RWPE2 (cell line): ENCODE measurements around the gene KRTAP4-8.
"Not testable (repeated sequence)": the region's sequence is repeated elsewhere in the genome, so short reads cannot be mapped to it uniquely, and the experiment has no call there.

Experiments
- ATAC-seq: fragments of 200-7000 bp; cut with Tn5 transposase; 3 replicates; pipeline ENCODE4 v1.9.1; 2021; ENCODE audit warnings: low read depth
- DNase-seq: peaks from one replicate; pipeline ENCODE4 v3.0.0-alpha.2; 2020; ENCODE audit warnings: low spot score
- H3K27ac ChIP-seq: fragments of 450-650 bp; 2 replicates; pipeline ENCODE4 v1.5.1; 2017; ENCODE audit warnings: mild to moderate bottlenecking; ENCODE audit not compliant: poor library complexity, severe bottlenecking
- H3K27me3 ChIP-seq: fragments of 250-450 bp; sonication (Bioruptor Pico); 2 replicates; pipeline ENCODE4 v1.5.1; 2021; ENCODE audit warnings: mild to moderate bottlenecking, moderate library complexity; ENCODE audit not compliant: insufficient read depth, poor library complexity, severe bottlenecking
- H3K36me3 ChIP-seq: fragments of 250-450 bp; sonication (Bioruptor Pico); 2 replicates; pipeline ENCODE4 v1.5.1; 2020; ENCODE audit warnings: low read depth, mild to moderate bottlenecking, moderate library complexity
- H3K4me1 ChIP-seq: fragments of 250-450 bp; sonication (Bioruptor Pico); 2 replicates; pipeline ENCODE4 v1.5.1; 2021; ENCODE audit warnings: mild to moderate bottlenecking, moderate library complexity; ENCODE audit not compliant: insufficient read depth, poor library complexity, severe bottlenecking
- H3K4me3 ChIP-seq: fragments of 250-450 bp; sonication (Bioruptor Pico); 2 replicates; pipeline ENCODE4 v1.5.1; 2021; ENCODE audit warnings: mild to moderate bottlenecking, moderate library complexity; ENCODE audit not compliant: severe bottlenecking
- H3K9me3 ChIP-seq: fragments of 250-450 bp; sonication (Bioruptor Pico); 2 replicates; pipeline ENCODE4 v1.5.1; 2021; ENCODE audit warnings: mild to moderate bottlenecking, moderate library complexity; ENCODE audit not compliant: severe bottlenecking
- TF ChIP-seq, protein P1 (sequence below): fragments of 450-650 bp; IDR thresholded peaks from one replicate; pipeline ENCODE4 v1.5.1; 2017; ENCODE audit warnings: mild to moderate bottlenecking, moderate library complexity; ENCODE audit not compliant: poor library complexity, severe bottlenecking

KRTAP4-8 gene

DNA sequence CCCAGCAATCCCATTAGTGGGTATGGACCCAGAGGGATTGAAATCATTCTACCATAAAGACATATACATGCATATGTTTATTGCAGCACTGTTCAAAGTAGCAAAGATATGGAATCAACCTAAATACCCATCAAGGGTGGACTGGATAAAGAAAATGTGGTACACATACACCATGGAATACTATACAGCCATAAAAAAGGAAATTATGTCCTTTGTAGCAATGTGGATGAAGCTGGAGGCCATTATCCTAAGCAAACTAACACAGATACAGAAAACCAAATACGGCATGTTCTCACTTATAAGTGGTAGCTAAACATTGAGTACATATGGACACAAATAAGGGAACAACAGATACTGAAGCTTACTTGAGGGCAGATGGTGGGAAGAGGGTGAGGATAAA lies 40.4 kb downstream of the KRTAP4-8 start:
- DNase-seq, result no peak
- peaks cover 39% of the 10 kb centered on the region for H3K4me1 ChIP-seq
- no peaks in the 10 kb centered on the region for H3K36me3 ChIP-seq
- no peak overlapping the region for H3K4me3 ChIP-seq
- ATAC-seq, result no peak
- peak overlapping the region; percentile 95 for H3K27ac ChIP-seq
- H3K27me3 ChIP-seq, result no peaks in the 10 kb centered on the region
- peaks cover 2% of the 10 kb centered on the region for H3K9me3 ChIP-seq
- TF ChIP-seq, protein P1, sequence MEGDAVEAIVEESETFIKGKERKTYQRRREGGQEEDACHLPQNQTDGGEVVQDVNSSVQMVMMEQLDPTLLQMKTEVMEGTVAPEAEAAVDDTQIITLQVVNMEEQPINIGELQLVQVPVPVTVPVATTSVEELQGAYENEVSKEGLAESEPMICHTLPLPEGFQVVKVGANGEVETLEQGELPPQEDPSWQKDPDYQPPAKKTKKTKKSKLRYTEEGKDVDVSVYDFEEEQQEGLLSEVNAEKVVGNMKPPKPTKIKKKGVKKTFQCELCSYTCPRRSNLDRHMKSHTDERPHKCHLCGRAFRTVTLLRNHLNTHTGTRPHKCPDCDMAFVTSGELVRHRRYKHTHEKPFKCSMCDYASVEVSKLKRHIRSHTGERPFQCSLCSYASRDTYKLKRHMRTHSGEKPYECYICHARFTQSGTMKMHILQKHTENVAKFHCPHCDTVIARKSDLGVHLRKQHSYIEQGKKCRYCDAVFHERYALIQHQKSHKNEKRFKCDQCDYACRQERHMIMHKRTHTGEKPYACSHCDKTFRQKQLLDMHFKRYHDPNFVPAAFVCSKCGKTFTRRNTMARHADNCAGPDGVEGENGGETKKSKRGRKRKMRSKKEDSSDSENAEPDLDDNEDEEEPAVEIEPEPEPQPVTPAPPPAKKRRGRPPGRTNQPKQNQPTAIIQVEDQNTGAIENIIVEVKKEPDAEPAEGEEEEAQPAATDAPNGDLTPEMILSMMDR, result no peak

DNA sequence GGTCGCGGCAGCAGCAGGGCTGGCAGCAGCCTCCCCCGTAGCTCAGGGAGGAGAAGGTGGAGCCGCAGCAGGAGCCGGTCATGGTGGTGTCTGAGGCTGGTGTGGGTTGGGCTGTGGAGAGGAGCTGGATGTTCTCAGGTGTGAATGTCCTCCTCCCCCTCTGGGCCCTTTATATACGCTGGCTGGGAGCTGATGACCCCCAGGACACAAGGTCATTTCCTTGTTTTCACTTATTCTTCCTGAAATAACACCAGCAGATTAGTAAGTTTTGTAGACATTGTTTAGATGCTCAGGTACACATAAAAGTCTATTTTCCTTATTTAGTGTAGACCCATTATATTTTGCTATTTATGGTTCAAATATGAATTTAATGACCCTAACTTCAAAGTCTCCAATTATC lies 42.8 kb downstream of the KRTAP4-8 start, which contains the start of gene KRTAP2-2:
KRTAP2-2 (minus strand) TSS at position 101 of the 400 bp plus-strand sequence; CDS start at position 82, 19 bp downstream.
- not testable (repeated sequence) for ATAC-seq, H3K27me3 ChIP-seq, H3K36me3 ChIP-seq, DNase-seq, H3K9me3 ChIP-seq, H3K4me3 ChIP-seq, H3K27ac ChIP-seq
- H3K4me1 ChIP-seq, result peaks cover 18% of the 10 kb centered on the region

DNA sequence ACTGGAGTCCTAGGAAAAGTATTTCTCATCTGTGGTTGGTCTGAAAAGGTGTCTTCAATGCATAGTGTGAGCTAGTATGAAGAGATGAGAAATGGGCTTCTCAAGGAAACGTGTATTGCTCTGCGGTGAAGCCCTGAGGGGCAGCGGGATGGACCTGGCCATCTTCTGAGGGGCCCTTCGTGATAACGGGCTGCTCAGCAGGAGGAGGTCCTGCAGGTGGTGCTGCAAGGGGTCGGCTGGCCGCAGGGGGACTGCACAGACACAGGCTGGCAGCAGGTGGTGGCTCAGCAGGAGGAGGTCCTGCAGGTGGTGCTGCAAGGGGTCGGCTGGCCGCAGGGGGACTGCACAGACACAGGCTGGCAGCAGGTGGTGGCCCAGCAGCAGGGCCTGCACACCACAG lies 43.4 kb downstream of the KRTAP4-8 start:
- DNase-seq, ATAC-seq: not testable (repeated sequence)

GRCh38 chr17:41054025-41054424 lies 43.9 kb downstream of the KRTAP4-8 start:
- Histone ChIP-seq H3K4me1 (peaks cover 13% of the 10 kb centered on the region), H3K27ac (no peak overlapping the region), H3K36me3 (no peaks in the 10 kb centered on the region), H3K4me3 (no peak overlapping the region), H3K9me3 (peaks cover 2% of the 10 kb centered on the region), H3K27me3 (no peaks in the 10 kb centered on the region)
- TF ChIP-seq, protein P1, result no peak
- ATAC-seq, result no peak
- no peak for DNase-seq

More for the DNA sequence above, 43.4 kb downstream of the KRTAP4-8 start:
- H3K4me1 ChIP-seq, result peaks cover 14% of the 10 kb centered on the region
- not testable (repeated sequence) for H3K27me3 ChIP-seq, H3K4me3 ChIP-seq, H3K27ac ChIP-seq, H3K9me3 ChIP-seq, H3K36me3 ChIP-seq

GRCh38 chr17:41052566-41052965 lies 45.4 kb downstream of the KRTAP4-8 start:
- Histone ChIP-seq H3K27ac (no peak overlapping the region), H3K4me3 (no peak overlapping the region), H3K9me3 (peaks cover 2% of the 10 kb centered on the region), H3K4me1 (peaks cover 12% of the 10 kb centered on the region), H3K36me3 (no peaks in the 10 kb centered on the region), H3K27me3 (no peaks in the 10 kb centered on the region)
- ATAC-seq (no peak), DNase-seq (no peak)
- TF ChIP-seq, protein P1, result no peak

- TF ChIP-seq, protein P1, result no peak
- ATAC-seq (0 out of 3 replicates have a peak, but pooled peaks have one; percentile 42), DNase-seq (no peak)
- H3K36me3 ChIP-seq, result no peaks in the 10 kb centered on the region
- H3K27me3 ChIP-seq, result no peaks in the 10 kb centered on the region
- no peak overlapping the region for H3K4me3 ChIP-seq
- peak overlapping the region; percentile 55 for H3K27ac ChIP-seq
- peaks cover 2% of the 10 kb centered on the region for H3K9me3 ChIP-seq
- H3K4me1 ChIP-seq, result peaks cover 13% of the 10 kb centered on the region
These were observed 48.8 kb downstream of the KRTAP4-8 start for GRCh38 chr17:41049110-41049509.
